ENCODE measurements around the gene NOX5.

GRCh38 chr15:68997050-68997449, 17.4 kb upstream of the NOX5 start:
- TF ChIP-seq TARDBP (IDR thresholded peaks at IDR 0.05) (no peak), PKNOX1 (IDR thresholded peaks at IDR 0.05) (no peak), ZNF384 (IDR thresholded peaks at IDR 0.05) (no peak), SP1 (IDR thresholded peaks at IDR 0.05) (no peak), SUZ12 (IDR thresholded peaks at IDR 0.05) (no peak), FOXA1 (IDR thresholded peaks at IDR 0.05) (no peak), ARNT (IDR thresholded peaks at IDR 0.05) (no peak), BHLHE40 (IDR thresholded peaks at IDR 0.05; ENCODE audit: borderline replicate concordance) (no peak), L3MBTL2 (conservative IDR thresholded peaks at IDR 0.05) (no peak), ELF4 (IDR thresholded peaks at IDR 0.05) (no peak), NFRKB (IDR thresholded peaks at IDR 0.05) (no peak), FOXM1 (IDR thresholded peaks at IDR 0.05; ENCODE audit: borderline replicate concordance) (no peak), FOXK2 (IDR thresholded peaks at IDR 0.05) (no peak)

Data from HEK293T (cell line).